Measurements from ENCODE around the gene CD200R1. TPM values are rescaled to one million over a fixed set of nuclear protein-coding genes. Genes with fewer than 3 reads are reported as not detected.

Gene CD200R1
- polyA plus RNA-seq, 1 donor = 0.53 TPM

DNA sequence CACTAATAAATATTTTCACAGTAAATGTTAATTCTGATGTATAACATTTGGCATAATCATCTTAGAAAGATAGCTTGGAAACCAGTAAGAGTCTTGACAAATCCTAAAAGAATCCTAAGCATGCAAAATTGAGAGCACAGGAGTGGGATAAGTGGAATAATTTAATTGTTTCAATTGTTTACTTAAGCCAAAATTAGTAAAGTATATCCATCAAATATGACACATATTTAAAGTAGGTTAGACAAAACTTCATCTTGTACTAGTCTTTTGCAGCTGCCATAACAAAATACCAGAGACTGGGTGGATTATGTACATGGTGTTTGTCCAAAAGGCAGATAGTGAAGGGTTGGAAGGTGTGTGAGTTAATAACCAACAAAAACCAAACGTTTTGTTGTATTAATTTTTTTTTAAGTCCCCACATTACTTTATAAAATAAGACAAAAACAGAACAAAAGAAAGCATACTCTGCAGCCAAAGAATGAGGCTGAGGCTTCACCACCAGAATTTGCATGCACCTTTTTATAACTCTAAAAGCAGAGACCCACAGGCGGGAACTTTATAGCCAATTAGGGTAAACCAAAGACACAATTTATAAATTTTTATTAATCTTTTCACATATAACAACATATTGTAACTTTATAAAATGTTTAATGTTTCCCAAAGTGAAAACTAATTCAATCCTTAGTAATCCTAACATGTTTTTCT lies 86.4 kb downstream of the CD200R1 start:
- DNase-seq = no peak

DNA sequence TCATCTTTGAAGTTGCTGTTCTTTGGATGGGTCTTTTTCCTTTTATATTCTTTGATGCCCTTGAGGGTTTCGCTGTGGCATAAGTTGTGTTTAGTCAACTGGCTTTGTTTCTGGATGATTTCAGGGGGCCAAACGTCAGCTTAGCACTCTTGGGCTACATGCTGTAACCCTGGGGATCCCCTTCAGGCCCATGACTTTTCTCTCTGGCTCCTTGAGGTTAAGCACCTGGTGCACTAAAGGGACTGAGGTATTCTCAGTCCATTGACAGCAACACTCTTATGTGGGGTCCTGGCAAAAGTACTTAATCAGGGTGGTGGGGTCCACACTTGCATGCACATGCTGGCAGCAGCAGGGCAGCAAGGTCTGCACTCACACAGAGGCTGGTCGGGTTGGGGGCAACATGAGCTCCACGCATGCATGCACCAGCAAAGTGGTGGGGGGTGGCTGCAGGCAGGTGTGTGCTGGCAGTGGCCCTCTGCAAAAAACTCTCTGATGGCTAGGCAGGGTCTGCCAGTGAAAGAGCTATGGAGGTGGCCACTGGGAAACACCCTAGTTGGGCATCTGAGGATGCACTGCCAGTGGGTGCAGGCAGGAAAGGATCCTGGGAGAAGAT lies 90.1 kb downstream of the CD200R1 start:
- DNase-seq = no peak

DNA sequence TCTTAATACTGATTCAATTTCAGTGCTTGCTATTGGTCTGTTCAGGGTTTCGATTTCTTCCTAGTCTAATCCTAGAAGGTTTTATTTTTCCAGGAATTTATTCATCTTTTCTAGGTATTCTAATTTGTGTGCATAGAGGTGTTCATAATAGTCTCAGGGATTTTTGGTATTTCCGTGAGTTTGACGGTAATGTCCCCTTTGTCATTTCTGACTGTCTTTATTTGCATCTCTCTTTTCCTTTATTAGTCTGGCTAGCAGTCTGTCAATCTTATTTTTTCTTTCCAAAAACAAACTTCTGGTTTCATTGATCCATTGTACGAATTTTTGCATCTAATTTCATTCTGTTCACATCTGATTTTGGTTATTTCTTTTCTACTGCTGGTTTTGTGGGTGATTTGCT lies 93.0 kb downstream of the CD200R1 start:
- DNase-seq = no peak

DNA sequence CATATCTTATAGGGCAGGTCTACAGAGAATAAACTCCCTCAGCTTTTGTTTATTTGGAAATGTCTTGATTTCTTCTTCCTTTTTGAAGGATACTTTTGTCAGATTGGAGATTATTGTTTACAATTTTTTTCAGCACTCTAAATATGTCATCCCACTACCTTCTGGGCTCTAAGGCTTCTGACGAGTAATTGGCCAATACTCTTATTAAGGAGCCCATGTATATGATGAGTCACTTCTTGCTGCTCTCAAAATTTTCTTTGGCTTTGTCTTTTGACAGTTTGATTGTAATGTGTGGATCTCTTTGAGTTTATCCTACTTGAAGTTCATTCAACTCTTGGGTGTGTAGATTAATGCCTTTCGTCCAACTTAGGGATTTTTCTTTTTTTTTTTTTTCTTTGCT lies 99.3 kb downstream of the CD200R1 start:
- no peak for DNase-seq

DNA sequence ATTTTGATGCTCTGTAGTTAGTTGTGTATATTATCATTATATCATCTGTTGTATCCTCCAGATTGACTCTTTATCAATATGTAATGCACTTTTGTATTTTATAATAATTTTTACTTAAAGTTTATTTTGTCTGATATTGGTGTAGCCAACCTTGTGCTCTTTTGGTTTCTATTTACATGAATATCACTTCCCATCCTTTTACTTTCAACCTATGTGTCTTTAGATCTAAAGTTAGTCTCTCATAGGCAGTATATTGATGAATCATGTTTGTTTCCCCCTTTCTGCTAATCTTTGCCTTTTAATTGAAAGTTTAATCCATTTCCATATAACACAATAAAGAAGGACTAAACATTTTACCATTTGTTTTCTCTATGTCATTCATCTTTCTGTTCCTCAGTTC lies 100.2 kb downstream of the CD200R1 start:
- DNase-seq = no peak

DNA sequence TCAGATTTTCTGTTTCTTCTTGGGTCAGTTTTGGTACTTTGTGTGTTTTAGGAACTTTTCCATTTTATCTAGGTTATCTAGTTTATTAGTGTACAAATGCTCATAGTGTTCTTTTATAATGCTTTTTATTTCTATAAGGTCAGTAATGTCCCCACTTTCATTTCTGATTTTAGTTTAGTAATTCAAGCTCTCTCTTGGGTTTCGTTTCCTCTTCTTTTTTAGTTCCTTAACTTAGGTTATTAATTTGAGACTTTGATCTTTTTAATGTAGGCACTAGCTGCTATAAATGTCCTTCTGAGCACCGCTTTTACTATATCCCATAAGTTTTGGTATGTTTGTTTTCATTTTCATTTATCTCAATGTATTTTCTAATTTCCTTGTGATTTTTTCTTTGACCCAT lies 101.3 kb downstream of the CD200R1 start:
- DNase-seq = no peak

DNA sequence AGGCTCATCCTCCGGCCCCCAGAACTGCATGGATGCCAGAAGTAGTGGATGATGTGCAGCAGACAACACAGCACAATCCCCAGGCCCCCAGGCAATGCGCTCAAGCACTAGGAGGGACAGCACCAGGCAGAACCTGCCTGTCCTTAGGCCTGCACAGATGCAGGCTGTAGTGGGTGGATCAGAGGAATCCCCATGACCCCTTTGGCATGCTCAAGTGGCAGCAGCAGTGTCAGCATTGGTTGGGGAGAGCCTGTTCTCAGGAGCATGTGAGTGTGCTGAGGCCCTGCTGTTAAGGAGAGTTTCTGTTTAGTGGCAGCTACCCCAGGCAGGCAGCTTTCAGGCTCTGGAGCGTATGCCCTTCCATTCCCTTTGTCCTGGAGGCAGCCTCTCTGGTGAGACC lies 103.2 kb downstream of the CD200R1 start:
- no peak for DNase-seq

Other genes starting within 250 kb of the CD200R1 start
- gene CD200R1L, start 128.2 kb downstream of the CD200R1 start, polyA plus RNA-seq (ENCODE audit: insufficient read length) = not detected
- 26.8 TPM for gene GTPBP8, start 15.9 kb upstream of the CD200R1 start, polyA plus RNA-seq (ENCODE audit: insufficient read length)
- 26.6 TPM for gene BOC, start 236.5 kb upstream of the CD200R1 start, polyA plus RNA-seq (ENCODE audit: insufficient read length)